VCaP (cell line): ENCODE results near the gene GTPBP6.
"Not testable (repeated sequence)": the region's sequence is repeated elsewhere in the genome, so short reads cannot be mapped to it uniquely, and the experiment has no call there.

Experiments
- H3K27ac ChIP-seq: fragments of 450-650 bp; 2 replicates; pipeline ENCODE4 v1.5.1; 2017
- TF ChIP-seq, protein P1 (sequence below): fragments of 450-650 bp; conservative IDR thresholded peaks from 2 replicates; pipeline ENCODE4 v1.5.1; 2017; ENCODE audit warnings: mild to moderate bottlenecking, moderate library complexity

The GTPBP6 gene

DNA sequence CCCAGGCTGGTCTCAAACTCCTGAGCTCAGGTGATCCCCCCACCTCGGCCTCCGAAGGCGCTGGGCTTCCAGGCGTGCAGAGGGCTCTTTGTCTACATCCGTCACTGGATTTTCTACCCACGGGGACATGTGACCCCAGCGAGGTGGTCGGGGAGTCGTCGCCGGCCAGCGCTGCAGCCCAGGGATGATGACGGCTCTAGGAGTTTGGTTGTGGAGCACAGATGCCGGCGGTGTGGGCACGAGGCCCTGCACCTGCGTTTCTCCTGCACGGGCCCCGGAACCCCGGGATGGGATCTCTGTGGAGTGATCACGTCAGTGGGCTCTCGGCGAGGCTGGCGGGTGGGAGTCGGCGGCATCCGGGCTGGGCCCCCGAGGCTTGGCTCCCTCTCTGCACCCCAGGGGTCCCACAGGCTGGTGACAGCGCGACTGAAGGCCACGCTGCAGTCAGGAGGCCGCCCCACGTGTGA lies 9.1 kb upstream of the GTPBP6 start:
- TF ChIP-seq, protein P1, sequence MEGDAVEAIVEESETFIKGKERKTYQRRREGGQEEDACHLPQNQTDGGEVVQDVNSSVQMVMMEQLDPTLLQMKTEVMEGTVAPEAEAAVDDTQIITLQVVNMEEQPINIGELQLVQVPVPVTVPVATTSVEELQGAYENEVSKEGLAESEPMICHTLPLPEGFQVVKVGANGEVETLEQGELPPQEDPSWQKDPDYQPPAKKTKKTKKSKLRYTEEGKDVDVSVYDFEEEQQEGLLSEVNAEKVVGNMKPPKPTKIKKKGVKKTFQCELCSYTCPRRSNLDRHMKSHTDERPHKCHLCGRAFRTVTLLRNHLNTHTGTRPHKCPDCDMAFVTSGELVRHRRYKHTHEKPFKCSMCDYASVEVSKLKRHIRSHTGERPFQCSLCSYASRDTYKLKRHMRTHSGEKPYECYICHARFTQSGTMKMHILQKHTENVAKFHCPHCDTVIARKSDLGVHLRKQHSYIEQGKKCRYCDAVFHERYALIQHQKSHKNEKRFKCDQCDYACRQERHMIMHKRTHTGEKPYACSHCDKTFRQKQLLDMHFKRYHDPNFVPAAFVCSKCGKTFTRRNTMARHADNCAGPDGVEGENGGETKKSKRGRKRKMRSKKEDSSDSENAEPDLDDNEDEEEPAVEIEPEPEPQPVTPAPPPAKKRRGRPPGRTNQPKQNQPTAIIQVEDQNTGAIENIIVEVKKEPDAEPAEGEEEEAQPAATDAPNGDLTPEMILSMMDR = no peak
- no peak overlapping the region for H3K27ac ChIP-seq

DNA sequence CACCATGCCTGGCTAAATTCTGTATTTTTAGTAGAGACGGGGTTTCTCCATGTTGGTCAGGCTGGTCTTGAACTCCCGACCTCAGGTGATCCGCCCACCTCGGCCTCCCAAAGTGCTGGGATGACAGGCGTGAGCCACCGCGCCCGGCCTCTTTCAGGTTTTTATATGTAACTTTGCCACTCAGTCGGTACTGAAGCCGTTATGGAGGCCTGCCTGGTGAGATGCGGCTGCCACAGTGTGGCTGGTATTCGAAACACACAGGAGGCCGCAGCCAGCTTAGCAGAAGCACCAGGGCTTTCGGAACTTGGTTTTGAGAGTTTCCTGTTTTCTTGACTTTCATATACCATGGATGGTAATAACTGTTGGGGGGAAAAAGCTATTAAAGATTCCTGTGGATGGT lies 6.1 kb upstream of the GTPBP6 start:
- H3K27ac ChIP-seq = not testable (repeated sequence)

DNA sequence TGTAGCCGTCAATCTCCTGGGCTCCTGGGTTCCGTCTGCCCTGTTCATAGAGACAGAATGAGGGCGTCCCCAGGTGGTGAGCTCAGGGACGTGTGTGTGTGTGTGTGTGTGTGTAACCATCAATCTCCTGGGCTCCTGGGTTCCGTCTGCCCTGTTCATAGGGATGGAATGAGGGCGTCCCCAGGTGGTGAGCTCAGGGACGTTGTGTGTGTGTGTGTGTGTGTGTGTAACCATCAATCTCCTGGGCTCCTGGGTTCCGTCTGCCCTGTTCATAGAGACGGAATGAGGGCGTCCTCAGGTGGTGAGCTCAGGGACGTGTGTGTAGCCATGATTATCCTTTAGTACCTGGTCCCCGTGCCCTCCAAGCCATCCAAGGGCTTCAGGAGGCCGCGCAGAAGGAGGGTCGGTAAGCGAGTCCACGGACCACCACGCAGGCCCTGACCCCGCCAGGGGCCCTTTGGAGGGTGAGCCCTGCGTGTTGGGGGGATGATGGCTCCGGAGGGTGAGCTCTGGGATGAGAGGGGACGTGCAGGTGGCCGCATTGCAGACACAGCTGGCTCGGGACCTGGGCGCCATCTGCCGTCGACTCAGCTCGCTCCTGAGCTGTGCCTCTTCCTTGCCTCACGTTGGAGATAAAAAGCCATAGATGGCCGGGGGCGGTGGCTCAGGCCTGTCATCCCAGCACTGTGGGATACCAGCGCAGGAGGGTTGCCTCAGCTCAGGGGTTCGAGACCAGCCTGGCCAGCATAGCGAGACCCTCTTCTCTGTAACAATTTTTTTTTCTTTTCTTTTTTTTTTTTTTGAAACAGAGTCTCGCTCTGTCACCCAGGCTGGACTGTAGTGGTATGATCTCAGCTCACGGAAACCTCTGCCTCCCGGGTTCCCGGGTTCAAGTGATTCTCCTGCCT lies 5.4 kb upstream of the GTPBP6 start:
- H3K27ac ChIP-seq = no peak overlapping the region
- TF ChIP-seq, protein P1 = peak; percentile 67

DNA sequence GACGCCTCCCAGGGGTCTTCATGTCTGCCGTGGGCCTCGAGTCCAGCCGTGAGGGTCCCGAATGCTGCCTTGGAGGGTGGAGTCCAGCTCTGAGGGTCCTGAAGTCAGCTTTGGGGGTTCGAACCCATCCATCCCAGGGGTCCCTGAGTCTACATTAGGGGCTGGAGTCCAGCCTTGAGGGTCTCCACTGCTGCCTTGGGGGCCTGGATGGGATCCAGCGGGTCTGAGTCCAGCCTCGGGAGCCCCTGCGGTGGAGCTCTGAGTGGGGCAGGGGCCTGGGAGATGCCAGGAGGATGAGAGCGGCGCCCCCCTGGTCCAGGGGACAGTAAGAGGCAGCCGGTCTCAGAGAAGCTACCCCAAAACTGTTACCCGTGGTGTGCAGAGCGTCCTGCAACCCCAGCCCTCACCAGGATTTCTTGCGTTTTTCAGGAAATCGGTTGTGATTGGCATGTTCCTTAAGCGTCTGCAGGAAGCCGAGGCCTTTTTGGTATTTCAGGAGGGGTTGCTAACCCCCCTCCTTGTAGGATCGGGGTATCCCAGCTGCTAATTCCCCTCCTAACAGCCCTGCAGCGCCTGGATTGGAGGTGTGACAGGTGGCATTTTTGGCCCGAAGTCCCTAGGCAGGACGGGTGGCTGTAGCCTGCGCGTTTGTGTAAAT lies 1.7 kb upstream of the GTPBP6 start:
- TF ChIP-seq, protein P1 = no peak
- H3K27ac ChIP-seq = peak overlapping the region; percentile 96; the same call in 1 of the 2 replicates

DNA sequence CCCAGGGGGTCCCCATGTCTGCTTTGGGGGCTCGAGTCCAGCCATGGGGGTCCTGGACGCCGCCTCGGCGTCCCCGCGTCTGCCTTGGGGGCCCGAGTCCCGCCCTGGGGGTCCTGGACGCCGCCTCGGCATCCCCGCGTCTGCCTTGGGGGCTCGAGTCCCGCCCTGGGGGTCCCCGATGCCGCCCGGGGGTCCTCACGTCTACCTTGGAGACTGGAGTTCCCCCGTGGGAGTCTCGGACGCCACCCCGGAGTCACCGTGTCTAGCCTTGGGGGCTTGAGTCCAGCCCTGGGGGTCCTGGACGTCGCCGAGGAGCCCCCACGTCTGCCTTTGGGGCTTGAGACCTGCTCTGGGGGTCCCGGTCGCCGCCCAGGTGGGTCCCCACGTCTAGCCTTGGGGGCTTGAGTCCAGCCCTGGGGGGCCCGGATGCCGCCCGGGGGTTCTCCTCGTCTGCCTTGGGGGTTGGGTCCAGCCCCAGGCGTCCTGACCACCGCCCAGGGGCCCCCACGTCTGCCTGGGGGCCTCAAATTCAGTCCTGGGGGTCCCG lies 1.1 kb upstream of the GTPBP6 start:
- TF ChIP-seq, protein P1 = no peak
- peak overlapping the region; percentile 96 for H3K27ac ChIP-seq

DNA sequence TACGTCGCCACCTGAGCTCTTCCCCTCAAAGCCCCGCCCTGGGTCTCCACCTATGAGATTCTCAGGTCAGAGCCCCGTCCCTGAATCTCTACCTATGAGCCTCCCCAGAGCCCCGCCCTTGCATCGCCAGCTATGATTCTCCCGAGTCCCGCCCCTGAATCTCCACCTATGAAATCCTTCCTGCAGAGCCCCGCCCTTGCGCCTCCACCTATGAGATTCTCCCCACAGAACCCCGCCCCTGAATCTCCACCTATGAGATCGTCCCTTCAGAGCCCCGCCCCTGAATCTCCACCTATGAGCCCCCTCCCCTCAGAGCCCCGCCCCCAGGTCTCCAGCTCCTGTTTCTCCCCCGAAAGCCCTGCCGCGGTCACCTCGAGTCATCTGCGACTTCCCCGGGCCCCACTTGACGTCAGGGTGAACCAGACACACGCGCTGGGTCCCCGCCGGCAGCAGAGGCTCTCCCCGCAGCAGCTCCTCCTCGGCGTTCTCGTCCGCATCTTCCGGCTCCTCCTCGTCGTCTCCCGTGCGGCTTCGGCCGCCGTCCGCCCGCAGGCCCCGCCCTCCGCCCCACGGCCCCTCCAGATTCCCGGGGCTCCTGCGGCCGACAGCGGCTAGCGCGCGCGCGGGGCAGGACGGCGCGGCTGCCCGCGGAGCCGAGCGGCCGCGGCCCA lies 393 bp downstream of the GTPBP6 start:
- peak overlapping the region; percentile 96 for H3K27ac ChIP-seq
- TF ChIP-seq, protein P1 = no peak

DNA sequence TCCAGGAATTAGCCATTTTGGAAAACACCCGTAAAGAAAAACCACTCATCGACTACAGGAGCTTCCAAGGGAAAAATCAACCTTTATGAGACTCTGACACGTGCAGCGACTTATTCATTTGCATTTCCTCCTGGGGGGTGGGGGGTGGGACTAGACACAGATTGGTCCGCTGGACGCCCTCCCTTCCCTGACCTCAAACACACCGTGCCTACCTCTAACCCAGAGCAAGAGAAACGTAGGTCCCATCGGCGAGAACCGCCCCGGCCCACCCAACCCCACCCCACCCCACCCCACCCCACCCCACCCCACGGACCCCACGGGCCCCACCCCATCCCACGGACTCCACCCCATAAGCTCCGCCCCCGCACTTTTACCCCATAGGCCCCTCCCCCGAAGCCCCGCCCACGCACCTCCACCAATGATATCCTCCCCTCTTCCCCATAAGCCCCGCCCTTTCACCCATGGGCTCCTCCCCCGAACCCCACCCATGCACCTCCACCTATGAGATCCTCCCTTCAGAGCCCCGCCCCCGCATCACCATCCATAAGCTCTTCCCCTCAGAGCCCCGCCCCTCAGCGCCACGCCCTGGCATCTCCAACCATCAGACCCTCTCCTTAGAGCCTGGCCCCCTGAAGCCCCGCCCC lies 1.1 kb downstream of the GTPBP6 start:
- peak overlapping the region; percentile 96; the same call in 1 of the 2 replicates for H3K27ac ChIP-seq
- TF ChIP-seq, protein P1 = no peak
